HCT116 (cell line): ENCODE measurements around the gene TTC1. TPM values are rescaled to one million over a fixed set of nuclear protein-coding genes. Genes with fewer than 3 reads are reported as not detected.

Experiments
- ATAC-seq: fragments of 200-7000 bp; cut with Tn5 transposase; 2 replicates; pipeline ENCODE4 v1.9.1; 2020; ENCODE audit warnings: mild to moderate bottlenecking, moderate library complexity
- BruUV-seq: library from RNA; stranded (reverse); fragments of 400-500 nt; replicated peaks from 2 replicates; lab custom pipeline; 2021; lab: Mats Ljungman, UMichigan
- CTCF ChIA-PET: fragments of 300-600 bp; sonication (Branson Sonifier 250); formaldehyde crosslinking; loops from one replicate; lab custom pipeline; 2021; ENCODE audit warnings: antibody characterized with exemption; lab: Charles Lee
- POLR2A ChIA-PET: fragments of 300-600, 350-600 bp; sonication (Branson Sonifier 250); formaldehyde crosslinking; loops from one replicate; lab custom pipeline; 2021; ENCODE audit warnings: antibody characterized with exemption; lab: Charles Lee
- RAD21 ChIA-PET, 2 experiments: fragments of 300-600 bp; sonication (Branson Sonifier 250); formaldehyde crosslinking; loops; one replicate each; lab custom pipeline; 2023; ENCODE audit warnings: low total read pairs in 2 of 2; ENCODE audit not compliant: uncharacterized antibody in 2 of 2, unreplicated experiment in 2 of 2, low non-redundant PET in 1 of 2; lab: Charles Lee
- DNase-seq: peaks from one replicate; pipeline ENCODE4 v3.0.0-alpha.2; 2010; ENCODE audit warnings: low read depth, low spot score
- H2AFZ ChIP-seq: fragments of 200-600 bp; shearing (Covaris generic), sonication (generic); 2 replicates; pipeline ENCODE4 v1.6.1; 2017; ENCODE audit warnings: low read depth, mixed run types, mixed read lengths, antibody characterized with exemption, low read length; ENCODE audit not compliant: poor library complexity, severe bottlenecking
- H3K27ac ChIP-seq: 2 replicates; pipeline ENCODE4 v1.5.1; 2012; ENCODE audit warnings: low read depth, low read length
- H3K27me3 ChIP-seq: fragments of 200-600 bp; sonication (generic); 2 replicates; pipeline ENCODE4 v1.6.1; 2016; ENCODE audit warnings: mixed run types, low read length, mixed read lengths; ENCODE audit not compliant: insufficient read depth
- H3K36me3 ChIP-seq, 2 experiments: fragments of 200-500 bp in 1 of 2; fragments of 200-600 bp in 1 of 2; sonication (Bioruptor generic) in 1 of 2; sonication (generic) in 1 of 2; 2 replicates each; pipeline versions ENCODE4 v1.5.1 to v1.6.1; 2014 to 2016; ENCODE audit warnings: low read length in 2 of 2, inconsistent platforms in 1 of 2, mixed read lengths in 1 of 2, mixed run types in 1 of 2; ENCODE audit not compliant: insufficient read depth in 2 of 2, control insufficient read depth in 1 of 2
- H3K4me1 ChIP-seq, 2 experiments: fragments of 200-600 bp in 1 of 2; sonication (generic) in 1 of 2; 2 replicates each; pipeline versions ENCODE4 v1.5.1 to v1.6.1; 2012 to 2017; ENCODE audit warnings: low read length in 2 of 2, inconsistent platforms in 1 of 2, mild to moderate bottlenecking in 1 of 2, mixed read lengths in 1 of 2, mixed run types in 1 of 2, moderate library complexity in 1 of 2; ENCODE audit not compliant: insufficient read depth in 2 of 2, control insufficient read depth in 1 of 2
- H3K4me2 ChIP-seq: fragments of 200-600 bp; sonication (generic); 2 replicates; pipeline ENCODE4 v1.6.1; 2017; ENCODE audit warnings: mixed run types, low read length, mixed read lengths
- H3K4me3 ChIP-seq, 2 experiments: fragments of 200-600 bp in 1 of 2; sonication (generic) in 1 of 2; replicated peaks in 1 of 2; 2 replicates each; pipeline ENCODE4 v1.5.1; 2011 to 2016; ENCODE audit warnings: low read length in 2 of 2, control low read depth in 1 of 2, low read depth in 1 of 2, mild to moderate bottlenecking in 1 of 2, mixed read lengths in 1 of 2, mixed run types in 1 of 2
- H3K79me2 ChIP-seq: fragments of 200-600 bp; sonication (generic); 2 replicates; pipeline ENCODE4 v1.6.1; 2017; ENCODE audit warnings: mild to moderate bottlenecking, mixed run types, low read length, moderate library complexity, mixed read lengths; ENCODE audit not compliant: insufficient read depth
- H3K9ac ChIP-seq: fragments of 200-600 bp; sonication (generic); 2 replicates; pipeline ENCODE4 v1.6.1; 2016; ENCODE audit warnings: low read length, mixed read lengths
- H3K9me2 ChIP-seq: fragments of 200-600 bp; sonication (generic), shearing (Covaris generic); 2 replicates; pipeline ENCODE4 v1.6.1; 2017; ENCODE audit warnings: mixed run types, mild to moderate bottlenecking, moderate library complexity; ENCODE audit not compliant: insufficient read depth
- H3K9me3 ChIP-seq, 2 experiments: fragments of 200-500 bp in 1 of 2; fragments of 200-600 bp in 1 of 2; sonication (Bioruptor generic) in 1 of 2; sonication (generic) in 1 of 2; 2 replicates each; pipeline ENCODE4 v1.6.1; 2014 to 2017; ENCODE audit warnings: low read length in 2 of 2, mixed read lengths in 2 of 2, inconsistent platforms in 1 of 2, low read depth in 1 of 2, mild to moderate bottlenecking in 1 of 2, mixed run types in 1 of 2, moderate library complexity in 1 of 2; ENCODE audit not compliant: control insufficient read depth in 1 of 2, insufficient read depth in 1 of 2
- H4K20me1 ChIP-seq: fragments of 200-600 bp; sonication (generic), shearing (Covaris generic); 2 replicates; pipeline ENCODE4 v1.6.1; 2017; ENCODE audit warnings: mixed run types, mild to moderate bottlenecking, moderate library complexity; ENCODE audit not compliant: insufficient read depth
- CBX3 ChIP-seq: IDR thresholded peaks from 2 replicates; pipeline ENCODE4 v1.6.1; 2012; ENCODE audit warnings: low read depth
- intact Hi-C: fragments of 100-400 bp; cut with micrococcal nuclease; formaldehyde crosslinking; loops from 2 replicates; pipeline ENCODE4 v1.10.0; 2022
- total RNA-seq: library from RNA; stranded (reverse); gene quantifications from one replicate; pipeline ENCODE4 v1.2.1, GENCODE V29; 2021; ENCODE audit not compliant: unreplicated experiment
- TF ChIP-seq, protein P1 (sequence below), 3 experiments: fragments of 200-600 bp in 1 of 3; sonication (generic) in 1 of 3; IDR thresholded peaks in 2 of 3; conservative IDR thresholded peaks in 1 of 3; 2 replicates each; pipeline ENCODE4 v1.5.1; 2012 to 2017; ENCODE audit warnings: low read depth in 2 of 3, low read length in 2 of 3, antibody characterized with exemption in 1 of 3, borderline replicate concordance in 1 of 3, control low read depth in 1 of 3, mild to moderate bottlenecking in 1 of 3, mixed read lengths in 1 of 3, mixed run types in 1 of 3, moderate library complexity in 1 of 3; ENCODE audit not compliant: insufficient read depth in 1 of 3
- TF ChIP-seq, protein P2 (sequence below): IDR thresholded peaks from 2 replicates; pipeline ENCODE4 v1.6.1; 2011; ENCODE audit warnings: mild to moderate bottlenecking, low read length, moderate library complexity; ENCODE audit not compliant: insufficient replicate concordance; ENCODE audit errors: extremely low read depth

Gene TTC1
- total RNA-seq, 1 experiment from 2014 or later, result 48.1 TPM

DNA sequence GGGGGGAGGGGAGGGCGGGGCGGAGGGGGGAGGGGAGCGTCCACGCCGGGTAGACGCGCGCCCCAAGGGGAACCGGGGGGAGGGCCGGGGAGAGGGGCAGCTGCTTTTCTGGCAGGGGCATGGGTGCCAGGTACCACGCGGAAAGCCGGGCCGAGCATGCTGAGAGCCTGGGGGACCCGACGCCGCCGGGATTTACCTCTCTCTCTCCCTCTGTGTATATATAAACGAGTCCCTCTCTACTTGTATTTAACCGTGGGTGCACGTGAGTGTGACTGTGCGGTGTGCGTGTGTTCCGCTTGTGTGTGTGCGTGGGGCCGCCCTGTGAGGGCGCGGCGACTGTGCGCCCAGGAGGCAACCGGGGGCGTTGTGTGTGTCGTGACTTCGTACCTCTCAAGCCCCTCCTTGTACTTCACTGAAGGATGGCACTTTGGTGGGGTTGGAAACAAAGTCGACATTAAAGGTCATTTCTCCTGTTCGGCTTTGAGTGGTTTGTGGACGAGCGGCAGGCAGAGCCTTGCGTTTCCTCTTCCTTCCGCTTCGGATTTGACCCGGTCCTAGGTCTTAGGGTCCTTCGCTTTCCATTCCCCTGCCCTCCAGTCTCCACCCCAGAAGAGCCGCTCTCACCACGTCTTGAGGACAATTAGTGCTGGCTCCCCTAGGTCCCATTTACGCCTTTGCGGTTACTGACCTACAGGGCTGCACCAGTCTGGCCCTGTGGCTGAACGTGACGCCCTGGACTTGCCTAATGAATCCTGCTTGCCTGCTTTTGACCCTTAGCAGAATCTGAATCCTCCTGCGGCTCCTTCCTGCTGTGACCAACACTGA, 36.2 kb upstream of the TTC1 start:
- Histone ChIP-seq H3K9ac (no peak overlapping the region), H2AFZ (no peak overlapping the region), H3K4me1 (peaks cover 0 to 28% of the 10 kb centered on the region in 2 experiments; a peak in 2 of 4 replicates), H3K36me3 (no peaks in the 10 kb centered on the region), H3K4me2 (no peak overlapping the region), H3K9me3 (no peaks in the 10 kb centered on the region), H4K20me1 (no peaks in the 10 kb centered on the region), H3K9me2 (no peaks in the 10 kb centered on the region), H3K79me2 (no peaks in the 10 kb centered on the region), H3K27ac (no peak overlapping the region), H3K4me3 (no peak overlapping the region), H3K27me3 (no peaks in the 10 kb centered on the region)
- POLR2A ChIA-PET, result interaction anchor here (0.6 kb wide), 1 partner anchor 217 kb away, joined by 4 read pairs; no protein-coding TSS in a partner anchor
- CTCF ChIA-PET, result no interaction called here
- DNase-seq (no peak), ATAC-seq (no peak)
- RAD21 ChIA-PET, result no interaction called here
- no peak for TF ChIP-seq CBX3
- TF ChIP-seq, protein P1, sequence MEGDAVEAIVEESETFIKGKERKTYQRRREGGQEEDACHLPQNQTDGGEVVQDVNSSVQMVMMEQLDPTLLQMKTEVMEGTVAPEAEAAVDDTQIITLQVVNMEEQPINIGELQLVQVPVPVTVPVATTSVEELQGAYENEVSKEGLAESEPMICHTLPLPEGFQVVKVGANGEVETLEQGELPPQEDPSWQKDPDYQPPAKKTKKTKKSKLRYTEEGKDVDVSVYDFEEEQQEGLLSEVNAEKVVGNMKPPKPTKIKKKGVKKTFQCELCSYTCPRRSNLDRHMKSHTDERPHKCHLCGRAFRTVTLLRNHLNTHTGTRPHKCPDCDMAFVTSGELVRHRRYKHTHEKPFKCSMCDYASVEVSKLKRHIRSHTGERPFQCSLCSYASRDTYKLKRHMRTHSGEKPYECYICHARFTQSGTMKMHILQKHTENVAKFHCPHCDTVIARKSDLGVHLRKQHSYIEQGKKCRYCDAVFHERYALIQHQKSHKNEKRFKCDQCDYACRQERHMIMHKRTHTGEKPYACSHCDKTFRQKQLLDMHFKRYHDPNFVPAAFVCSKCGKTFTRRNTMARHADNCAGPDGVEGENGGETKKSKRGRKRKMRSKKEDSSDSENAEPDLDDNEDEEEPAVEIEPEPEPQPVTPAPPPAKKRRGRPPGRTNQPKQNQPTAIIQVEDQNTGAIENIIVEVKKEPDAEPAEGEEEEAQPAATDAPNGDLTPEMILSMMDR (IDR thresholded peaks at IDR 0.05 in 2 of 3, conservative IDR thresholded peaks at IDR 0.05 in 1 of 3; ENCODE audit: borderline replicate concordance in 1 of 3, insufficient read depth in 1 of 3, low read depth in 2 of 3, low read length in 2 of 3), result no peak
- TF ChIP-seq, protein P2, sequence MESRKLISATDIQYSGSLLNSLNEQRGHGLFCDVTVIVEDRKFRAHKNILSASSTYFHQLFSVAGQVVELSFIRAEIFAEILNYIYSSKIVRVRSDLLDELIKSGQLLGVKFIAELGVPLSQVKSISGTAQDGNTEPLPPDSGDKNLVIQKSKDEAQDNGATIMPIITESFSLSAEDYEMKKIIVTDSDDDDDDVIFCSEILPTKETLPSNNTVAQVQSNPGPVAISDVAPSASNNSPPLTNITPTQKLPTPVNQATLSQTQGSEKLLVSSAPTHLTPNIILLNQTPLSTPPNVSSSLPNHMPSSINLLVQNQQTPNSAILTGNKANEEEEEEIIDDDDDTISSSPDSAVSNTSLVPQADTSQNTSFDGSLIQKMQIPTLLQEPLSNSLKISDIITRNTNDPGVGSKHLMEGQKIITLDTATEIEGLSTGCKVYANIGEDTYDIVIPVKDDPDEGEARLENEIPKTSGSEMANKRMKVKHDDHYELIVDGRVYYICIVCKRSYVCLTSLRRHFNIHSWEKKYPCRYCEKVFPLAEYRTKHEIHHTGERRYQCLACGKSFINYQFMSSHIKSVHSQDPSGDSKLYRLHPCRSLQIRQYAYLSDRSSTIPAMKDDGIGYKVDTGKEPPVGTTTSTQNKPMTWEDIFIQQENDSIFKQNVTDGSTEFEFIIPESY, result no peak
- no TSS peak for BruUV-seq
- intact Hi-C loops, result no loop called here
